Fibroblast of skin of left quadriceps (primary cell): ENCODE results near the gene TTL.
"Not testable (repeated sequence)": the region's sequence is repeated elsewhere in the genome, so short reads cannot be mapped to it uniquely, and the experiment has no call there.

Experiments
- DNase-seq, 2 experiments: peaks; one replicate each; pipeline ENCODE4 v3.0.0-alpha.2; 2013; ENCODE audit warnings: low read depth in 2 of 2

Gene TTL

DNA sequence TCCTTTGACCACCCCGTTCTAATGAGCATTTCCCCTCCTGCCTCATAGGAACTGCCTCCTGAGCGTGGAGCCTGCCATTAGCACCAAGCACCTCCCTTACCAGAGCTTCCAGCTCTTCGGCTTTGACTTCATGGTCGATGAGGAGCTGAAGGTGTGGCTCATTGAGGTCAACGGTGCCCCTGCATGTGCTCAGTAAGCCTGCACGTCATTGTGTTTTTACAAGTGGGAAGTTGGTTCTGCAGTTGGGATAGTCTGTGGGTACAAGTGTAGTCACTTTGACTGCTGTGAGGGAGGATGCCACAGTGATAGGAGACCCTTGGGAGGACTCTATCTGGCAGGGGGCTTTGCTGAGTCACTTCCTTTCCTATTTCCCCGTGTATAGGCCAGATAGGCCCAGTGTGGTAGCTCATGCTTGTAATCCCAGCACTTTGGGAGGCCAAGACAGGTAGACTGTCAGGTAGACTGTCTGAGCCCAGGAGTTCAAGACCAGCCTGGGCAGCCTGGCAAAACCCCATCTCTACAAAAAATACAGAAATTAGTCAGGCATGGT lies 38.4 kb downstream of the TTL start:
- DNase-seq = no peak

DNA sequence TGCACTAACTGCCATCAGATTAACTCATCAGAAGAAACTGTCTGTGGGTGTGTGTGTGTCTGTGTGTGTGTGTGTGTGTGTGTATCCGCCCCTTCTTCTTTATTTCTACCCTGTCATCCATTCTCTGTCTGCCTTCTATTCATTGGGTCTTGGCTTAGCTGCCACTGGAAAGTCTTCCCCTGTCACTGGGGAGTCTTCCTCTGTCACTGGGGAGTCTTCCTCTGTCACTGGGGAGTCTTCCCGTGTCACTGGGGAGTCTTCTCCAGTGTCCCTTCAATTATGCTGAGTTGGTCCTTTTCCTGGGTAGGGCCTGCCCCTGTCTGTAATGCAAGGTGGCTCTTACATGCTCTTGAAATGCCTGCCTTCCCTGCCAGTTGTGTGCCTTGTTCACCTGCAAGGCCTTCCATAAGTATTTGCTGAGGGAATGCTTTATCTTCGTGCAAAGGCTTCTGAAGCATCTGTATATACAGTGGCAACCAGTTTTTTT lies 41.4 kb downstream of the TTL start:
- no peak for DNase-seq

DNA sequence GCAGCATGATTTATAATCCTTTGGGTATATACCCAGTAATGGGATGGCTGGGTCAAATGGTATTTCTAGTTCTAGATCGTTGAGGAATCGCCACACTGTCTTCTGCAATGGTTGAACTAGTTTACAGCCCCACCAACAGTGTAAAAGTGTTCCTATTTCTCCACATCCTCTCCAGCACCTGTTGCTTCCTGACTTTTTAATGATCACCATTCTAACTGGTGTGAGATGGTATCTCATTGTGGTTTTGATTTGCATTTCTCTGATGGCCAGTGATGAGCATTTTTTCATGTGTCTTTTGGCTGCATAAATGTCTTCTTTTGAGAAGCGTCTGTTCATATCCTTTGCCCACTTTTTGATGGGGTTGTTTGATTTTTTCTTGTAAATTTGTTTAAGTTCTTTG lies 42.3 kb downstream of the TTL start:
- DNase-seq = not testable (repeated sequence)

DNA sequence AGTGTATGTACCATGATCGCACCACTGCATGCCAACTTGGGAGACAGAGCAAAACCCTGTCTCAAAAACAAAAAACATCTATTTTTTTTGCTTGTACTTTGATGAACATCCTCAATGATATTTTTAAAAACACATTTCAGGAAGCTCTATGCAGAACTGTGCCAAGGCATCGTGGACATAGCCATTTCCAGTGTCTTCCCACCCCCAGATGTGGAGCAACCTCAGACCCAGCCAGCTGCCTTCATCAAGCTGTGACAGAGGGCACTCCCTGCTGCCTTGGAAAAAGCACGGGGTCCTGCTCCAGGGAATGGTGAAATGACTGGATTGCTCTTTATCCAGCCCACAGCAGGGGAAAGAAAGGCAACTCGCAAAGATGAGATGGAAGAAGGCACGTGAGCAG lies 46.6 kb downstream of the TTL start:
- DNase-seq = no peak

DNA sequence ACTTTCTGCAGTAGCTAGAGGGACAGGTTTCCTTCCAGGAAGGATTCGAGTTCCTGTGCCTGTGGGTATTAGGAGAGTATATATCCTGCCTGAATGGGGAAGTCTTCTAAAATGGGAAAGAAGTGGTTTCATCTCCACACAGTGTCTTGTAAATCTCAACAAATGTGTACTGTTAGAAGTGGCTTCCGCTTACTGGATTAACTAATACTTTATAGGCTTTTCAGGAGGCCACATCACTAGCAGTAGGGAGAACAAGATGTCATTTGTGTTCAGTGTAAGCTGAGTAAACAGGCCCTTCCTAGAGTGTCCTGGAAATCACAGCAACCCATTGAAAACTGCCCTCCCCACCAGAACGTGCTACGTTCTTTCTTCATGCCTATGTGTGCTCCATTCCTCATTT lies 47.8 kb downstream of the TTL start:
- DNase-seq = no peak

DNA sequence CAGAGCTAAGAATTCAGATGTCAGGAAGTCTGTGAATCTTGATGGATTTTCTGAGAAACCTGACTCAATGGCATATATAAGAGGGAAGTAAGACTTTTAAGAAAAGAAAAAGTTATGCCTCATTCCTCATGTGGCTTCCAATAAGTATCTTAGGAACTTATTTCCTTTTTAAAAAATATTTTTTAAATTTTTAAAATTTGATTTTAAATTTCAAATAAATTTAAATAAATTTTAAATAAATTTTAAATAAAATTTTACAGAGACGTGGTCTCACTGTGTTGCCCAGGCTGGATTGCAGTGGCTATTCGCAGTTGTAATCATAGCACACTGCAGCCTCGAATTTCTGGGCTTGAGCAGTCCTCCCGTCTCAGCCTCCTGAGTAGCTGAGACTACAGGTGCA lies 48.8 kb downstream of the TTL start:
- DNase-seq = no peak

DNA sequence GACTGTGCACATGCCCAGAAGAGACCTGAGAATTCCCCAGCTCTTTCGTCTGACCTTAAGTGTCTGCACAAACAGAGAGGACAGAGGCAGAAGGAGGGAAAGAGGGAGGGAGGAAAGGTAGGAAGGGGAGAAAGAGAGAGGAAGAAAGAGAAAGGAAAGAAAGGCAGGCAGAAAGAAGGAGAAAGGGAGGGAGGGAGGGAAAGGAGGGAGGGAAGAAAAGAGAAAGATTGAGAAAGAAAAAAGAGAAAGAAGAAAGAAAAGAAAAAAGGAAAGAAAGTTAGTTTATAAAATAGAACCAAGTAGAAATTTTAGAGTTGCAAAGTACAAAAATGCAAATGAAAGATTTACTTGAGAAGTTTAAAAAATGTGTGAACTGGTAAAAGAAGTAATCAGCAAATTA lies 52.9 kb downstream of the TTL start:
- no peak for DNase-seq

DNA sequence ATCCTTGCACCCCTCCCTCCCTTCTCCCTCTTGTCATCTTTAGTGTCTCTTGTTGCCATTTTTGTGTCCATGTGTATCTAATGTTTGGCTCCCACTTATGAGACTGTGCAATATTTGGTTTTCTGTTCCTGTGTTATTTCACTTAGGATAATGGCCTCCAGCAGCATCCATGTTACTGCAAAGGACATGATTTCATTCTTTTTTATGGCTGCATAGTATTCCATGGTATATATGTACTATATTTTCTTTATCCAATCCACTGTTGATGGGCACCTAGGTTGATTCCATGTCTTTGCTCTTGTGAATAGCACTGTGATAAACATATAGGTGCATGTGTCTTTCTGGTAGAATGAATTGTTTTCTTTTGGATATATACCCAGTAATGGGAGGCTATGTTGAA lies 54.7 kb downstream of the TTL start:
- DNase-seq = not testable (repeated sequence)

DNA sequence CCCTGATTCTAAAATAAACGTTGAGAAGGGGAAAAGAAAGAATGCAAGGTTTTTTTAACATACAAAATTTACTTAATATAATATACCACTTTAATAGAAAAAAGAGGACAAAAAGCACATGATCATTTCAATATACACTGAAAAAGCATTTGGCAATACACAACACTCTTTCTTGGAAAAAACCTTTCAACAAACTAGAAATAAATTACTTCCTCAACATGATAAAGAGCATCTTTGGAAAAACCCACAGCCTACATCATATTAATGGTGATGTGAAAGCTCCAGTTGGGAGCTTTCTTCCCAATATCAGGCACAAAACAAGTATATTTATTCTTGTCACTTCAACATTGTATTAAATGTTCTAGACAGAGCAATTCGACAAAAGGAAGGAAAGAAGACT lies 57.4 kb downstream of the TTL start:
- DNase-seq = no peak

DNA sequence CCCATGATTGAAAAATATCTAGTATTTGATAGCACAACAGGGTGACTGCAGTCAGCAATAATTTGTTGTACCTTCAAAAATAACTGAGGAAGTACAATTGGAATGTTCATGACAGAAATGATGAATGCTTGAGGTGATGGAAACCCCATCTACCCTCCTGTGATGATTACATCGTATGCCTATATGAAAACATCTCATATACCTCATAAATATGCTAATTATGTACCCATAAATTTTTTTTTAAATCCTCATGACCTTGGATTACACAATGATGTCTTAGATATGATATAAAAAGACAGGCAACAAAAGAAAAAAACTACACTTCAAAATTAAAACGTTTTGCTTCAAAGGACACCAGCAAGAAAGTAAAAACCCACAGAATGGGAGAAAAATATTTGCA lies 59.0 kb downstream of the TTL start:
- no peak for DNase-seq

DNA sequence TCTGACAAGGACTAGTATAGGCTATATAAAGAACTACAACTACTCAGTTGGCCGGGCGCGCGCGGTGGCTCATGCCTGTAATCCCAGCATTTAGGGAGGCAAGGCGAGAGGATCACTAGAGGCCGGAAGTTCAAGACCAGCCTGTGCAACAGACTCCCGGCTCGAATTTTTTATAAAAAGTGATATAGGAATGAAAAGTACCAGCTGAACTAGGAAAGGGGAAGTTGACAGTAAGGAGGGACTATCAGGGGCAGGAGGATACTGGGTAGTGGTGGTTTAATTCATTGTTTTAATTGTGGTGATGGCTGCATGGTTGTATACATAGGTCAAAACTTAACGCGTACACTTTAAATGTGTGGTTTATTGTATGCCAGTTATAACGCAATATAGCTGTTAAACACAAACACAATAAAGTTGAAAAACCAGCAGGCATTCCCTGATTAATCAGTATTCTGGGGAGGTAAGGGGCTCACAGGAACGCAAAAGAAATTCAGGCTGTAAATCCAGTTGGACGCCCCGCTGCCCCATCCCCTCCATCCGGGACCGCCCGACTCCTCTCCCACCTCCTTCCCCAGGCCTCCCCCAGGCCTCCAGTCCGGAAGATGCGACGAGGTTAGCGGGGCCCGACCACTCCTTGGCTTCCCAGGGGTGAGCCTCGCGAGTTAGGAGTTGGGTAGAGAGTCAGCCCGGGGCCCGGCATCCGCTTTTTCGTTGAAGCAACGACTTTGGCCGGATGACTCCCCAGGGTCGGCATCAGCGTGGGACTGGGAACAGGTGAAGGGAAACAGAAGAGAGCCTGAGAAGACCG lies 59.6 kb downstream of the TTL start:
- peak; percentile 31 to 34 for DNase-seq

DNA sequence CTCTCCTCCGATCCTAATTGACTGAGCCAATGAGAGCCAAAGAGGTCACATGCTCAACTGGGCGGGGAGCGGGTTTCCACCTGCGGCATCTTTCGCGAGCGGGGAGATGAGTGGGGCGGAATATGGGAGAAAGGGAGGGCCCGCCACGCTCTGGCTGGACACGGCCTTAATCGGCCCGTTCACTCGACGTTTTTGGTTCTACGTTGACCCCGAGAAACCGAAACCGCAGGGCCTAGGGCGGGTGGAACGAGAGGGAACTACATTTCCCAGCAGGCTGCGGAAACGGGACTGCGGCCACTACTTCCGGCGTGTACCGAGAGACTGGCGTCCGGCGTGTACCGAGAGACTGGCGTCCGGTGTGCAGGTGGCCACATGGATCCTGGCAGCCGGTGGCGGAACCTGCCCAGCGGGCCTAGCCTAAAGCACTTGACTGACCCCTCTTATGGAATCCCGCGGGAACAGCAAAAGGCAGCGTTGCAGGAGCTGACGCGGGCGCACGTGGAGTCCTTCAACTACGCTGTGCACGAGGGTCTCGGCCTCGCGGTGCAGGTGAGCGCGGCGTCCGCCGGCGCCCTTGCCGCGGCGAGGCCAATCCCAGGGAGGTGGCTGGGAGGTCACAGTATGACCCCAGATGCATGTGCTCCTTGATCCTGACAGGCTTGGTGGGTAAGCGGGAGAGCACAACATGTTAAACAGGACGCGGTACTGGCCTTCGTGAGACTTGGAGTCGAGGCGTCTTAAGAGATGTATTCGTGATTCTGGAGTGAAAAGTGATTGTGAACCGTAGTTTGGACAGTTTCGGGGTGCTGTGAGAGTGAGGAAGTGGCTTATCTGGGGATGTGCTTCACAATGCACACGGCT lies 60.4 kb downstream of the TTL start, which contains the start of gene POLR1B:
Gene POLR1B (plus strand): TSS at position 343 of the 861 bp plus-strand sequence. CDS start 30 bp downstream, at position 373.
- DNase-seq = peak; percentile 42 to 47

DNA sequence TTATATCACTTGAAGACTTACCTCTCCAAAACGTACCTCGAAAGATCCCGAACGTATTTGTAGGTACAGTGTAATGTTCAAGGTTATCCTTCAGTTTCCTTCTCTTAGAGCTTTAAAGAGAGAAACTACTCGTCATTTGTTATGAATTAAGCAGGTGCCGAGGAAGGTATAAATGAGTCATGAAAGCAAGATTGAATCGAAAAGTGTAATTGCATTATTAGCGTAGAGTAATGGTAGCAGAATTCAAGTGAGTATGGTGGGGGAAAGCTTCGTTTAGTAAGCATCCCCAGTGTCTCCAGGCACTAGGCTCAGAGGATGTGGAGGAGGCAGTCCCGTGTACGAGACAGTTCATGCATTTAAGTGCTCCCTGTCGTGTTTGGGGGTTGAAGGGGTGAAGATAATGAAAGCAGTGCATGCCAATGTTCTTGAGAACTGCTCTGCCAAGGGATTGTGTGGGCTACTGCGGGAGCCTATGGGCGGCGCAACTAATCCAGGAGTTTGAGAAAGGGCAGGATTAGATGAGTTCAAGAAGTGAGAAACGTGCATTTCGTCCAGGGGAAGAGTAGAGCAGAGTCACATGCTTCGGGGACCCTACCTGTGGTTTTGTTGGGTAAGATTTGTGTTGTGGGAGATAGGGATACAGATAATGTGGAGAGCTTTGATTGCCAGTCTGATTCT lies 61.2 kb downstream of the TTL start:
- no peak for DNase-seq

DNA sequence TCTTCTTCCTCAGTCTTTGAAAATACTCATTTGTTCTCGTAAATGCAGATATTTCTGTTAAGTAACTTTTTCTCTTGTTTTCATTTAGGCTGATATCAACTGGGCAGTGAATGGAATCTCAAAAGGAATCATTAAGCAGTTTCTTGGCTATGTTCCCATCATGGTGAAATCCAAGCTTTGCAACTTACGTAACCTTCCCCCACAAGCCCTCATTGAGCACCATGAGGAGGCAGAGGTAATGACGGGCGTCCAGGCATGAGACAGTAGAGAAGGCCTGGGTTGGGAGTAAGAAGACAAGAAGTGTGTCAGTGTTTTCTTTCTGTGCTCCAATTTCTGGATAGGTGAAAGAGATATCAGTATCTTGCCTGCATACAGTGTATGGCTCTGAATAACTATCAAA lies 65.4 kb downstream of the TTL start:
- DNase-seq = peak; percentile 18

DNA sequence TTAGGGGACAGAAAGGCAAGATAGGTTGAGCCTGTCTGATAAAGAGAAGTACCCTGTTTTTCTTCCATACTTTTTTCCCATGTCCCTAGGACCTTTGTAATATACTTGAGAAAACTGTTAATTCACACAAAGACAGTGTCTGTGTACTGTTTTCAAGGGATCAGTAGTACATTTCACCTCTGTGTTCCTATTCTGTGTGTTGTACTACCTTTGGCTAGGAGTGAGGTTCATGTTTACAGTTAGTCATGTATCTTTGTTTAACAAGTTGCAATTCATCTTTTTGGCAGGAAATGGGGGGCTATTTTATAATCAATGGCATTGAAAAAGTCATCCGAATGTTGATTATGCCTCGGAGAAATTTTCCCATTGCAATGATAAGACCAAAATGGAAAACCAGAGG lies 67.0 kb downstream of the TTL start:
- DNase-seq = no peak

DNA sequence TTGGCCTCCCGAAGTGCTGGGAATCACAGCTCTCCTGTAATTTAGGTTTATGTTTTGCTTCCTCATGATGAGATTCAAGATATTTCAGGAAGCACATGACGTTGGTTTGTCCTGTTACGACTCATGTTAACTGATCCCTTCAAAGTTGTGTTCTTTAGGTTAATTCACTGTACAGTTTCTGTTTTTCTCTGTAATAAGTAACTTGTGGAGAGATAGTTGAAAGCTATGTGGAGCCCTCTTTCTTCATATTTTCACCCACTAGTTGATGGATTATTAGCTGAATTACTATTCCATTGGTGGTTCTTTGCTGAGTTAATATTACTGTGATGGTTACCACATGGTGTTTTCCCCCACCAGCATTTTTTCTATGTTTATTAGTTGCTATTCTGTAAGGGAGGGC lies 84.1 kb downstream of the TTL start:
- DNase-seq = no peak

DNA sequence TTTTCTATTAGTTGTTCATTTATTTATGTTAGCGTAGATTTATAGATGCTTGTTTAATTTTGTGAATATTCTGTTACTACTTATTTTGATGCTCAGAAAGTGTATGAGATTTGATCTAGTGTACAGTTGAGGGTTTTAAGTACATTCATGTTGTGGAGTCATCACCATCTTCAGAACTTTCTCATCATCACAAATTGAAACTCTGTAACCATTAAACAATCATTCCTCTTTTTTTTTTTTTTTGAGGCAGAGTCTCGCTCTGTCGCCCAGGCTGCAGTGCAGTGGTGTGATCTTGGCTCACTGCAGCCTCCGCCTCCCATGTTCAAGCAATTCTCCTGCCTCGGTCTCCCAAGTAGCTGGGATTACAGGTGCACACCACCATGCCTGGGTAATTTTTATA lies 84.6 kb downstream of the TTL start:
- not testable (repeated sequence) for DNase-seq

DNA sequence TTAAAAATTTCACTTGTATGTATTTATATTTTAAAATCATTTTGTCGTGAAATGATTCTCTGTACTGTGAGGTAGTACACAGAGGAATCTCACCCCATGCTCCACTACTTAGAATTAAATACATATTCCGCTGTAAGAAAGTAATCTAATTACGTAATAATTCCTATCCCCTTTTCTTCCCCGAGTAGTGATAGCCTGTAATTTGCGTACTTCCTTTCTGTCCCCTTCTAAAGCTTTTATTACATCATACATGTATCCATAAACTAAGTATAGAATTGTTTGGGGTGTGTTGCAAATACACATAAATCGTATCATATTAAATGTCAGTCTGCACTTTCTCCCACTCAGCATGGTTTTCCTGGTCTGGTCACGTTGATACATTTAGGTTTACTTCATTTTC lies 90.0 kb downstream of the TTL start:
- no peak for DNase-seq

DNA sequence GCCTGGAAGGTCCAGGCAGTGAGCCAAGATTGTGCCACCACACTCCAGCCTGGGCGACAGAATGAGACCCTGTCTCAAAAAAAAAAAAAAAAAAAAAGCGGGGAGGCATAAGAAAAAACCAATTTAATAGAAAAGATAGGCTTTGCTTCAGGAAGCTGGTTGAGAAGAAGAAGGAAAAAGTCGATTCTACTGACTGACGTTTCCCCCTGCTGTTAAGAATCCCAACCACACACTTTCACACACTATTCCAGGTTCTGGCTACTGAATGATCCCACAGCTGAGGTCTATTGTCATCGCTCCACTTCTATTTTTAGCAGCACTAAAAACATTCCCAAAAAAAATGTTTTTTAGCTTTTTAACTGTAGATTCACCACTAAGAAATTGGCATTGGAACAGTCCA lies 95.8 kb downstream of the TTL start:
- no peak for DNase-seq

DNA sequence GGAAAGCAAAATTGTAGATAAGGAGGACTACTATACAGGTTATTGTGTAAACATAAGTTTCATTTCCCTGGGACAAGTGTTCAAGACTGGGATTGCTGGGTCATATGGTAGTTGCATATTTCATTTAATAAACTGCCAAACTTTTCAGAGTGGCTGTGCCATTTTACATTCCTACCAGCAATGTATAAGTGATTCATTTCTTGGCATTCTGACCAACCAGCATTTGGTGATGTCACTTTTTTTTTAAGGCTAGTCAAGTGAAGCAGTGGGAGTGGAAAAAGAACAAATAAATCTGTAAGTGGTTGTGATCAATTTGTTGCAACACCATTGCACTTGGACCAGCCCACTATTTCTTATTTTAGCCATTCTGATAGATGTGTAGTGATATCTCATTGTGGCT lies 97.3 kb downstream of the TTL start:
- DNase-seq = peak; percentile 78 to 80

DNA sequence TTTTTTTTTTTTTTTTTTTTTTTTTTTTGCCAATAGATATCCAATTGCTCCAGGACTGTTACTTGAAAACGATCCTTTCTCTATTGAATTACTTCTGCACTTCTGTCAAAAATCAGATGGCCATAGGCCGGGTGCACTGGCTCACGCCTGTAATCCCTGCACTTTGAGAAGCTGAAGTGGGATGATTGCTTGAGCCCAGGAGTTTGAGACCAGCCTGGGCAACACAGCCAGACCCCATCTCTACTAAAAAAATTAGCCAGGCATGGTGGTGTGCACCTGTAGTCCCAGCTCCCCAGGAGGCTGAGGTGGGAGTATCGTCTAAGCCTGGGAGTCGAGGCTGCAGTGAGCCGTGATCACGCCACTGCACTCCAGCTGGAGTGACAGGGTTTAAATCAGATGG lies 98.1 kb downstream of the TTL start:
- no peak for DNase-seq

DNA sequence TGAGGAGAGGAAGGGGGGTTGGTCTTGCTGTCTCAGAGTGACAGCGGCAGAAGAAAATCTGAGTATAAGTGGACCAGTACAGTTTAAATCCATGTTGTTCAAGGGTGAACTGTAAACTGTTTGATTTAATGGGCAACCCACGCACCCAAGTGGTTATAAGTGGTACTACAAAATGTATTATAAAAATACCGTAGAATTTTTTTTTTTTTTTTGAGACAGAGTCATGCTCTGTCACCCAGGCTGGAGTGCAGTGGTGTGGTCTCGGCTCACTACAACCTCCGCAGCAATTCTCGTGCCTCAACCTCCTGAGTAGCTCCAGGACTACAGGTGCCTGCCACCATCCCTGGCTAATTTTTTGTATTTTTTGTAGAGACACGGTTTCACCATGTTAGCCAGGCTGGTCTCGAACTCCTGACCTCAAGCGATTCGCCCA lies 100.4 kb downstream of the TTL start:
- DNase-seq = peak; percentile 42 to 46
